ENCODE data around the gene CAMKV. TPM values are rescaled to one million over a fixed set of nuclear protein-coding genes. Genes with fewer than 3 reads are reported as not detected.
A peak's percentile ranks its signal among the peaks of the same experiment; 100 is the strongest.

CAMKV gene
- total and polyA plus RNA-seq, 2 of the 4 experiments (the other 2 are of a cell fraction) = not detected

DNA sequence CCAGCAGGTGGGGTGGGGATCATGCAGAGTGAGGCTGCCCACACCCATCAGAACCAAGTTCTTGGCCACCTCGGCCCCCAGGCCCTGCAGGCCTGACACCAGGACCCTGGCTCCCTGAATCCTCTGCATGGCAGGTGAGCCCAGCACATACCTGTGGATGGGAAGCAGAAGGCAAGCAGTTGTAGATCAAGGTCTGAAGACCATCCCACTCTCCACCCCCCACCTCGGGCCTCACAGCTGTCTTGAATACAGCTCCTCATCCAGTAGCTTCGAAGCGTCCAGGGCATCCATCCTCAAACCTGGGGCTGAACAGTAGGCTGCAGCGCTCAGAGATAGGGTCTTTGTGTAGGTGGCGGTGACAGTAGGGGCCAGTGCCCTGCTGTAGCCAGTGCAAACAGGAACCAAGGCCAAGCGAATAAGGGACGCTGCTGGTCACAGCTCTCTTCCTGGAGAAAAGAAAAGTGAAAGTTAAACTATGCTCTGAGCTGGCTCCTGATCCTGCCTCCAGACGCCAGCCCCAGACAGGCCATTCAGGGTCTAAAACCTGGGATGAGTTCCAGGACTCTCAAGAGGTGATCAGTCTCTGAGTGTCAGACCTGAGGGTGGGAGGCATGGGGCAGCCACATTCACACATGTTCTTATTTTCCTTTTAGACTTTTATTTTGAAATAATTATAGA is 56.1 kb downstream of the CAMKV start, which contains the start of gene UBA7:
Gene UBA7, minus strand, starts transcription at position 457 of the 678 bp plus-strand sequence. Its CDS starts 166 bp downstream, at position 291.
- WGBS, 2 experiments (ENCODE audit: extremely low coverage in 2 of 2, insufficient read length in 1 of 2) = 13% methylated on average over 3 of the region's 9 CpGs; no CpG with 5 or more reads in 1 of the 2 experiments
- Histone ChIP-seq H3K23ac (ENCODE audit: low read depth, low read length) (peak within 1 kb of the TSS; percentile 96), H4K91ac (ENCODE audit: insufficient read depth, low read depth, low read length) (peak within 1 kb of the TSS; percentile 97), H2AFZ (replicated peaks; ENCODE audit: low read length, poor library complexity) (peak within 1 kb of the TSS; percentile 98), H3K27ac (ENCODE audit: insufficient read depth, low read length) (peak within 1 kb of the TSS; percentile 93), H3K4me1 (ENCODE audit: control insufficient read depth, insufficient read depth, low read length) (peaks cover 8% of the 10 kb centered on the region), H2BK120ac (ENCODE audit: low read depth, low read length) (peak within 1 kb of the TSS; percentile 89), H3K27me3 (ENCODE audit: control insufficient read depth, insufficient read depth, low read length) (no peaks in the 10 kb centered on the region), H3K56ac (ENCODE audit: extremely low read depth, insufficient read depth, low read length) (peak within 1 kb of the TSS; percentile 83; the same call in 1 of the 2 replicates), H4K5ac (ENCODE audit: low read depth, low read length) (peak within 1 kb of the TSS; percentile 94), H4K20me1 (ENCODE audit: insufficient read depth, low read length) (no peaks in the 10 kb centered on the region), H3K14ac (replicated peaks; ENCODE audit: low read depth, low read length) (peak within 1 kb of the TSS; percentile 100), H3K9ac (ENCODE audit: low read depth, low read length) (peak within 1 kb of the TSS; percentile 97), H3K9me3 (ENCODE audit: control insufficient read depth, insufficient read depth, low read length) (no peaks in the 10 kb centered on the region), H3K4me2 (ENCODE audit: low read depth, low read length) (peak within 1 kb of the TSS; percentile 89), H4K8ac (ENCODE audit: low read depth in 2 of 2, low read length in 2 of 2) (peak within 1 kb of the TSS; percentile 99 to 100), H3K4me3 (ENCODE audit: insufficient read depth, low read depth, low read length) (peak within 1 kb of the TSS; percentile 55), H2BK20ac (ENCODE audit: low read depth, low read length) (peak within 1 kb of the TSS; percentile 69; the same call in 1 of the 2 replicates), H3K18ac (ENCODE audit: low read depth, low read length) (peak within 1 kb of the TSS; percentile 89), H3K9me1 (ENCODE audit: insufficient read depth, low read length) (peaks cover 12% of the 10 kb centered on the region; the same call in 1 of the 2 replicates), H2AK9ac (replicated peaks; ENCODE audit: low read depth, low read length, poor library complexity) (peak within 1 kb of the TSS; percentile 88), H2AK5ac (ENCODE audit: low read depth, low read length) (peak within 1 kb of the TSS; percentile 73), H3K79me1 (ENCODE audit: low read depth in 1 of 2, low read length in 2 of 2) (peaks cover 3 to 16% of the 10 kb centered on the region in 2 experiments; a peak in 2 of 4 replicates), H3K4ac (ENCODE audit: low read depth, low read length) (peak within 1 kb of the TSS; percentile 98), H3K36me3 (ENCODE audit: control insufficient read depth, insufficient read depth, low read length) (peaks cover 31% of the 10 kb centered on the region), H2BK15ac (ENCODE audit: low read depth, low read length) (peak within 1 kb of the TSS; percentile 64; the same call in 1 of the 3 replicates), H2BK5ac (ENCODE audit: low read depth, low read length, poor library complexity, severe bottlenecking) (peak within 1 kb of the TSS; percentile 83)
- intact Hi-C loops (cut with micrococcal nuclease) (no loop called here), in situ Hi-C loops (cut with MboI; ENCODE audit: low sequenced_read_pairs) (no loop called here), dilution Hi-C loops (cut with HindIII; ENCODE audit: low sequenced_read_pairs, unreplicated experiment) (no loop called here)
- DNase-seq (peak; percentile 80), ATAC-seq (ENCODE audit: low read depth) (peak; percentile 96)
- POLR2A ChIA-PET (ENCODE audit: unreplicated experiment) = interaction anchor here (1.3 kb wide), 1 partner anchor 9 kb away, joined by 4 read pairs; no protein-coding TSS in a partner anchor
- CTCF ChIA-PET = interaction anchor here (2.2 kb wide), 1 partner anchor 11 kb away, joined by 9 read pairs; the partner anchor contains the start of gene INKA1
- TSS peak; percentile 55 for BruUV-seq (replicated peaks)
- TF ChIP-seq CEBPB (IDR thresholded peaks at IDR 0.05; ENCODE audit: low read depth, low read length) = no peak
- no peak for TF ChIP-seq NFE2L2 (IDR thresholded peaks at IDR 0.05; ENCODE audit: low read depth, low read length)
- TF ChIP-seq MAZ (IDR thresholded peaks at IDR 0.05; ENCODE audit: borderline replicate concordance, low read depth, low read length) = no peak
- TF ChIP-seq MXI1 (IDR thresholded peaks at IDR 0.05; ENCODE audit: borderline replicate concordance, low read depth, low read length) = peak; percentile 51; the same call in 1 of the 2 replicates
- no peak for TF ChIP-seq FOS (IDR thresholded peaks at IDR 0.05; ENCODE audit: low read depth, low read length)
- TF ChIP-seq MAFK (IDR thresholded peaks at IDR 0.05; ENCODE audit: low read depth, low read length) = no peak
